H9 (cell line): Measurements from ENCODE around the gene CHCHD3. TPM values are rescaled to one million over a fixed set of nuclear protein-coding genes. Genes with fewer than 3 reads are reported as not detected.

ENCODE experiments used
- DNase-seq: peaks from one replicate; pipeline ENCODE4 v3.0.0-alpha.2; 2017
- H2AFZ ChIP-seq: one replicate; pipeline ENCODE4 v1.6.1; 2013; ENCODE audit warnings: mild to moderate bottlenecking, low read length, control low read depth, moderate library complexity
- H2AK5ac ChIP-seq: 2 replicates; pipeline ENCODE4 v1.6.1; 2013; ENCODE audit warnings: low read length, control low read depth, mixed read lengths; ENCODE audit not compliant: insufficient read length
- H2BK120ac ChIP-seq: one replicate; pipeline ENCODE4 v1.6.1; 2013; ENCODE audit warnings: low read depth, mild to moderate bottlenecking, low read length, control low read depth, inconsistent platforms; ENCODE audit not compliant: poor library complexity, severe bottlenecking
- H2BK12ac ChIP-seq: 2 replicates; pipeline ENCODE4 v1.6.1; 2013; ENCODE audit warnings: low read length, control low read depth, mixed read lengths, low read depth; ENCODE audit not compliant: insufficient read length
- H2BK15ac ChIP-seq: 2 replicates; pipeline ENCODE4 v1.6.1; 2013; ENCODE audit warnings: low read depth, low read length, control low read depth
- H2BK20ac ChIP-seq: one replicate; pipeline ENCODE4 v1.6.1; 2013; ENCODE audit warnings: low read depth, mild to moderate bottlenecking, low read length, control low read depth, inconsistent platforms; ENCODE audit not compliant: poor library complexity, severe bottlenecking
- H2BK5ac ChIP-seq: 2 replicates; pipeline ENCODE4 v1.6.1; 2013; ENCODE audit warnings: low read length, control low read depth, mixed read lengths; ENCODE audit not compliant: insufficient read length
- H3K14ac ChIP-seq: 2 replicates; pipeline ENCODE4 v1.6.1; 2013; ENCODE audit warnings: low read length, control low read depth; ENCODE audit not compliant: insufficient read depth
- H3K18ac ChIP-seq: 2 replicates; pipeline ENCODE4 v1.6.1; 2013; ENCODE audit warnings: low read depth, mild to moderate bottlenecking, mixed read lengths, low read length, control low read depth; ENCODE audit not compliant: insufficient read length
- H3K23ac ChIP-seq: 2 replicates; pipeline ENCODE4 v1.6.1; 2013; ENCODE audit warnings: low read length, control low read depth, mixed read lengths, low read depth; ENCODE audit not compliant: insufficient read length
- H3K23me2 ChIP-seq: 2 replicates; pipeline ENCODE4 v1.6.1; 2013; ENCODE audit warnings: low read depth, mild to moderate bottlenecking, mixed read lengths, low read length, control low read depth; ENCODE audit not compliant: insufficient read length, poor library complexity, severe bottlenecking
- H3K27ac ChIP-seq: 2 replicates; pipeline ENCODE4 v1.5.1; 2013; ENCODE audit warnings: low read length, control low read depth, mixed read lengths, low read depth; ENCODE audit not compliant: insufficient read length
- H3K27me3 ChIP-seq: 2 replicates; pipeline ENCODE4 v1.6.1; 2013; ENCODE audit warnings: low read length, control low read depth, inconsistent platforms; ENCODE audit not compliant: insufficient read depth
- H3K4ac ChIP-seq: 2 replicates; pipeline ENCODE4 v1.6.1; 2013; ENCODE audit warnings: low read depth, mild to moderate bottlenecking, control low read depth, inconsistent platforms, low read length, moderate library complexity
- H3K4me1 ChIP-seq: 2 replicates; pipeline ENCODE4 v1.6.1; 2013; ENCODE audit warnings: low read length, control low read depth, inconsistent platforms; ENCODE audit not compliant: insufficient read depth
- H3K4me2 ChIP-seq: 2 replicates; pipeline ENCODE4 v1.6.1; 2013; ENCODE audit warnings: low read length, control low read depth, mixed read lengths; ENCODE audit not compliant: insufficient read length, insufficient read depth
- H3K56ac ChIP-seq: 2 replicates; pipeline ENCODE4 v1.6.1; 2013; ENCODE audit warnings: low read depth, mild to moderate bottlenecking, mixed read lengths, low read length, control low read depth; ENCODE audit not compliant: insufficient read length
- H3K79me1 ChIP-seq: 2 replicates; pipeline ENCODE4 v1.6.1; 2013; ENCODE audit warnings: low read depth, mild to moderate bottlenecking, moderate library complexity, low read length, control low read depth, inconsistent platforms; ENCODE audit not compliant: insufficient read depth, poor library complexity, severe bottlenecking
- H3K79me2 ChIP-seq: 2 replicates; pipeline ENCODE4 v1.6.1; 2013; ENCODE audit warnings: low read length, control low read depth, inconsistent platforms; ENCODE audit not compliant: insufficient read depth
- H3K9ac ChIP-seq: 2 replicates; pipeline ENCODE4 v1.6.1; 2013; ENCODE audit warnings: low read length, control low read depth, mixed read lengths; ENCODE audit not compliant: insufficient read length; ENCODE audit errors: extremely low read depth
- H3K9me3 ChIP-seq: one replicate; pipeline ENCODE4 v1.6.1; 2013; ENCODE audit warnings: low read depth, low read length, inconsistent platforms; ENCODE audit not compliant: control insufficient read depth
- H3T11ph ChIP-seq: one replicate; pipeline ENCODE4 v1.6.1; 2013; ENCODE audit warnings: mild to moderate bottlenecking, low read length, control low read depth, inconsistent platforms
- H4K20me1 ChIP-seq: one replicate; pipeline ENCODE4 v1.6.1; 2013; ENCODE audit not compliant: control insufficient read depth, insufficient read length, insufficient read depth
- H4K5ac ChIP-seq: 2 replicates; pipeline ENCODE4 v1.6.1; 2013; ENCODE audit warnings: low read depth, mild to moderate bottlenecking, mixed read lengths, low read length, control low read depth; ENCODE audit not compliant: insufficient read length
- H4K8ac ChIP-seq: replicated peaks from 2 replicates; pipeline ENCODE4 v1.6.1; 2013; ENCODE audit warnings: low read length, control low read depth, mixed read lengths, low read depth; ENCODE audit not compliant: insufficient read length
- H4K91ac ChIP-seq: 2 replicates; pipeline ENCODE4 v1.6.1; 2013; ENCODE audit warnings: low read depth, mild to moderate bottlenecking, moderate library complexity, mixed read lengths, low read length, control low read depth; ENCODE audit not compliant: insufficient read length
- H3K27ac Mint-ChIP-seq, 3 experiments: 2 replicates in 2 of 3; 3 replicates in 1 of 3; pipeline ENCODE4 v1.8.0; 2020 to 2021; ENCODE audit warnings: mixed read lengths in 3 of 3, mild to moderate bottlenecking in 1 of 3, moderate library complexity in 1 of 3
- H3K27me3 Mint-ChIP-seq: 2 replicates; pipeline ENCODE4 v1.8.0; 2021; ENCODE audit warnings: low read depth, mild to moderate bottlenecking, moderate library complexity, mixed read lengths
- H3K36me3 Mint-ChIP-seq, 3 experiments: 2 replicates in 2 of 3; 3 replicates in 1 of 3; pipeline ENCODE4 v1.8.0; 2020 to 2021; ENCODE audit warnings: low read depth in 3 of 3, mixed read lengths in 3 of 3; ENCODE audit not compliant: insufficient read depth in 1 of 3
- H3K4me1 Mint-ChIP-seq, 2 experiments: 2 replicates each; pipeline ENCODE4 v1.8.0; 2020; ENCODE audit warnings: mixed read lengths in 2 of 2
- H3K4me3 Mint-ChIP-seq, 2 experiments: 2 replicates in 1 of 2; 3 replicates in 1 of 2; pipeline ENCODE4 v1.8.0; 2020 to 2021; ENCODE audit warnings: mild to moderate bottlenecking in 2 of 2, mixed read lengths in 2 of 2, moderate library complexity in 1 of 2
- H3K9me3 Mint-ChIP-seq, 2 experiments: 2 replicates in 1 of 2; 3 replicates in 1 of 2; pipeline ENCODE4 v1.8.0; 2020; ENCODE audit warnings: mild to moderate bottlenecking in 2 of 2, mixed read lengths in 2 of 2, moderate library complexity in 1 of 2
- WGBS: extraction: QIAGEN DNeasy Blood & Tissue Kit; methylation state at CpG from one replicate; pipeline ENCODE4 v1.1.7; 2013; ENCODE audit warnings: missing lambda C conversion rate, low lambda C conversion rate, mixed read lengths; ENCODE audit not compliant: insufficient read length; ENCODE audit errors: extremely low coverage; 5-methylcytosine and 5-hydroxymethylcytosine counted together
- total RNA-seq: library from RNA; stranded (reverse); gene quantifications from 2 replicates; pipeline ENCODE4 v1.2.1, GENCODE V29; 2021
- TF ChIP-seq, protein P1 (sequence below): fragments of 200-600 bp; sonication (generic); conservative IDR thresholded peaks from 3 replicates; pipeline ENCODE4 v1.8.0; 2021; ENCODE audit warnings: antibody characterized with exemption, mild to moderate bottlenecking

Gene CHCHD3
- total RNA-seq, 1 experiment from 2014 or later = 104 TPM

DNA sequence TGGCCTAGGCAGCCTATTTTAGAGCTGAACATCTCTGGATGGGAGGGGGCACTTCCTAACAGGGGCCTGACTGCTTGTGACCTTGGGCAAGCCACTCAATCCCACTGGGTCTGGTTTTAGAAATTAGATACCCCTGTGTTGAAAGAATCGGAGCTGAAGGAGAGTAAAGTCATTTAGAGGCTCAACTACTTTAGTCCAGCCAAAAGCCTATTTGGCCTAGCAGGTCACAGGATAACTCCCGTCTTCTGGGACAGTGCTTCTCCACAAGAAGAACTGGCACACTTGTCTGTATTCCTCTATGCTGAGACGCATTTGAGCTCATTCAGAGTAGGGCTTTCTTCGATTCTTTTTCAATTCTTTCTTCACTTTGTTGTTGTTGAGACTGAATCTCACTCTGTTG is 224.2 kb downstream of the CHCHD3 start:
- H3K27me3 ChIP-seq = no peaks in the 10 kb centered on the region
- no peaks in the 10 kb centered on the region for H3K9me3 Mint-ChIP-seq
- H2BK120ac ChIP-seq = no peak overlapping the region
- H3K9me3 ChIP-seq = no peaks in the 10 kb centered on the region
- no peak overlapping the region for H3K23ac ChIP-seq
- no peak overlapping the region for H3K56ac ChIP-seq
- H3K4me3 Mint-ChIP-seq = no peak overlapping the region
- no CpG with 5 or more reads among the region's 4 CpGs for WGBS
- no peak overlapping the region for H4K5ac ChIP-seq
- H3K36me3 Mint-ChIP-seq = peaks cover 0 to 2% (median under 1%) of the 10 kb centered on the region in 3 experiments; a peak in 4 of 7 replicates
- no peak overlapping the region for H3K18ac ChIP-seq
- no peak overlapping the region for H3K4me2 ChIP-seq
- H3K23me2 ChIP-seq = no peaks in the 10 kb centered on the region
- H4K20me1 ChIP-seq = no peaks in the 10 kb centered on the region
- no peak overlapping the region for H3K14ac ChIP-seq
- no peak overlapping the region for H2AK5ac ChIP-seq
- no peak overlapping the region for H3K9ac ChIP-seq
- H3K27me3 Mint-ChIP-seq = no peaks in the 10 kb centered on the region
- no peak overlapping the region for H3K4ac ChIP-seq
- H2BK5ac ChIP-seq = peak overlapping the region; percentile 72
- H3K27ac Mint-ChIP-seq = peak overlapping the region in 1 of 3 experiments; percentile 40; a peak in 1 of 7 replicates
- H2BK12ac ChIP-seq = no peak overlapping the region
- H3T11ph ChIP-seq = no peak overlapping the region
- no peak overlapping the region for H2BK20ac ChIP-seq
- no peak overlapping the region for H2AFZ ChIP-seq
- no peaks in the 10 kb centered on the region for H3K79me2 ChIP-seq
- DNase-seq = no peak
- H3K4me1 Mint-ChIP-seq = peaks cover 19 to 20% of the 10 kb centered on the region in 2 experiments
- H4K8ac ChIP-seq = no peak overlapping the region
- H3K27ac ChIP-seq = no peak overlapping the region
- no peaks in the 10 kb centered on the region for H3K79me1 ChIP-seq
- H3K4me1 ChIP-seq = peaks cover 4% of the 10 kb centered on the region; the same call in 1 of the 2 replicates
- H4K91ac ChIP-seq = no peak overlapping the region
- TF ChIP-seq, protein P1, sequence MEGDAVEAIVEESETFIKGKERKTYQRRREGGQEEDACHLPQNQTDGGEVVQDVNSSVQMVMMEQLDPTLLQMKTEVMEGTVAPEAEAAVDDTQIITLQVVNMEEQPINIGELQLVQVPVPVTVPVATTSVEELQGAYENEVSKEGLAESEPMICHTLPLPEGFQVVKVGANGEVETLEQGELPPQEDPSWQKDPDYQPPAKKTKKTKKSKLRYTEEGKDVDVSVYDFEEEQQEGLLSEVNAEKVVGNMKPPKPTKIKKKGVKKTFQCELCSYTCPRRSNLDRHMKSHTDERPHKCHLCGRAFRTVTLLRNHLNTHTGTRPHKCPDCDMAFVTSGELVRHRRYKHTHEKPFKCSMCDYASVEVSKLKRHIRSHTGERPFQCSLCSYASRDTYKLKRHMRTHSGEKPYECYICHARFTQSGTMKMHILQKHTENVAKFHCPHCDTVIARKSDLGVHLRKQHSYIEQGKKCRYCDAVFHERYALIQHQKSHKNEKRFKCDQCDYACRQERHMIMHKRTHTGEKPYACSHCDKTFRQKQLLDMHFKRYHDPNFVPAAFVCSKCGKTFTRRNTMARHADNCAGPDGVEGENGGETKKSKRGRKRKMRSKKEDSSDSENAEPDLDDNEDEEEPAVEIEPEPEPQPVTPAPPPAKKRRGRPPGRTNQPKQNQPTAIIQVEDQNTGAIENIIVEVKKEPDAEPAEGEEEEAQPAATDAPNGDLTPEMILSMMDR = no peak
- no peak overlapping the region for H2BK15ac ChIP-seq
